DND-41 (cell line): ENCODE measurements around the gene MGAT5.

Experiments
- EZH2 ChIP-seq: IDR thresholded peaks from 3 replicates; pipeline ENCODE4 v1.6.1; 2012; ENCODE audit warnings: borderline replicate concordance, low read depth, mild to moderate bottlenecking, moderate library complexity, low read length, inconsistent platforms; ENCODE audit not compliant: severe bottlenecking
- TF ChIP-seq, protein P1 (sequence below): IDR thresholded peaks from 2 replicates; pipeline ENCODE4 v1.5.1; 2012; ENCODE audit warnings: borderline replicate concordance, low read length, moderate library complexity, mild to moderate bottlenecking; ENCODE audit not compliant: poor library complexity, severe bottlenecking; ENCODE audit errors: extremely low read depth

GRCh38 chr2:134457353-134457752, 203.5 kb downstream of the MGAT5 start:
- TF ChIP-seq, protein P1, sequence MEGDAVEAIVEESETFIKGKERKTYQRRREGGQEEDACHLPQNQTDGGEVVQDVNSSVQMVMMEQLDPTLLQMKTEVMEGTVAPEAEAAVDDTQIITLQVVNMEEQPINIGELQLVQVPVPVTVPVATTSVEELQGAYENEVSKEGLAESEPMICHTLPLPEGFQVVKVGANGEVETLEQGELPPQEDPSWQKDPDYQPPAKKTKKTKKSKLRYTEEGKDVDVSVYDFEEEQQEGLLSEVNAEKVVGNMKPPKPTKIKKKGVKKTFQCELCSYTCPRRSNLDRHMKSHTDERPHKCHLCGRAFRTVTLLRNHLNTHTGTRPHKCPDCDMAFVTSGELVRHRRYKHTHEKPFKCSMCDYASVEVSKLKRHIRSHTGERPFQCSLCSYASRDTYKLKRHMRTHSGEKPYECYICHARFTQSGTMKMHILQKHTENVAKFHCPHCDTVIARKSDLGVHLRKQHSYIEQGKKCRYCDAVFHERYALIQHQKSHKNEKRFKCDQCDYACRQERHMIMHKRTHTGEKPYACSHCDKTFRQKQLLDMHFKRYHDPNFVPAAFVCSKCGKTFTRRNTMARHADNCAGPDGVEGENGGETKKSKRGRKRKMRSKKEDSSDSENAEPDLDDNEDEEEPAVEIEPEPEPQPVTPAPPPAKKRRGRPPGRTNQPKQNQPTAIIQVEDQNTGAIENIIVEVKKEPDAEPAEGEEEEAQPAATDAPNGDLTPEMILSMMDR: no peak
- TF ChIP-seq EZH2: no peak
